HEK293 (cell line): ENCODE data around the gene EPS8.

ENCODE experiments used
- GFI1B ChIP-seq: fragments of 450-650 bp; formaldehyde crosslinking; IDR thresholded peaks from 2 replicates; pipeline ENCODE4 v1.5.1; 2016; ENCODE audit warnings: missing biosample characterization, missing genetic modification characterization
- GLI4 ChIP-seq: fragments of 450-650 bp; formaldehyde crosslinking; IDR thresholded peaks from 2 replicates; pipeline ENCODE4 v1.5.1; 2016; ENCODE audit warnings: missing biosample characterization, missing genetic modification characterization
- KLF8 ChIP-seq: fragments of 450-650 bp; formaldehyde crosslinking; IDR thresholded peaks from 2 replicates; pipeline ENCODE4 v1.5.1; 2016; ENCODE audit warnings: missing biosample characterization, missing genetic modification characterization
- ZBTB7A ChIP-seq: fragments of 450-650 bp; formaldehyde crosslinking; IDR thresholded peaks from 2 replicates; pipeline ENCODE4 v1.5.1; 2016; ENCODE audit warnings: low read depth, missing biosample characterization, missing genetic modification characterization
- ZFP37 ChIP-seq: fragments of 450-650 bp; formaldehyde crosslinking; IDR thresholded peaks from 2 replicates; pipeline ENCODE4 v1.5.1; 2016; ENCODE audit warnings: missing biosample characterization, missing genetic modification characterization
- ZNF10 ChIP-seq: fragments of 450-650 bp; formaldehyde crosslinking; IDR thresholded peaks from 2 replicates; pipeline ENCODE4 v1.5.1; 2017; ENCODE audit warnings: missing biosample characterization, missing genetic modification characterization
- ZNF146 ChIP-seq: fragments of 450-650 bp; formaldehyde crosslinking; IDR thresholded peaks from 2 replicates; pipeline ENCODE4 v1.5.1; 2016; ENCODE audit warnings: missing biosample characterization, missing genetic modification characterization
- ZNF2 ChIP-seq: fragments of 450-650 bp; formaldehyde crosslinking; IDR thresholded peaks from 2 replicates; pipeline ENCODE4 v1.5.1; 2016; ENCODE audit warnings: missing biosample characterization, missing genetic modification characterization
- ZNF280D ChIP-seq: fragments of 450-650 bp; formaldehyde crosslinking; IDR thresholded peaks from 2 replicates; pipeline ENCODE4 v1.5.1; 2016; ENCODE audit warnings: missing biosample characterization, missing genetic modification characterization
- ZNF292 ChIP-seq: fragments of 450-650 bp; formaldehyde crosslinking; IDR thresholded peaks from 2 replicates; pipeline ENCODE4 v1.5.1; 2016; ENCODE audit warnings: low read depth, missing biosample characterization, missing genetic modification characterization, borderline replicate concordance
- ZNF518A ChIP-seq: fragments of 450-650 bp; formaldehyde crosslinking; conservative IDR thresholded peaks from 2 replicates; pipeline ENCODE4 v1.5.1; 2016; ENCODE audit warnings: low read depth, missing biosample characterization, missing genetic modification characterization
- ZNF549 ChIP-seq: fragments of 450-650 bp; IDR thresholded peaks from 2 replicates; pipeline ENCODE4 v1.5.1; 2018; ENCODE audit warnings: missing biosample characterization, missing genetic modification characterization, mild to moderate bottlenecking, inconsistent platforms, moderate library complexity
- ZNF560 ChIP-seq: fragments of 450-650 bp; formaldehyde crosslinking; IDR thresholded peaks from 2 replicates; pipeline ENCODE4 v1.5.1; 2017; ENCODE audit warnings: missing biosample characterization, missing genetic modification characterization, borderline replicate concordance
- TF ChIP-seq, protein P1 (sequence below): fragments of 450-650 bp; formaldehyde crosslinking; IDR thresholded peaks from 2 replicates; pipeline ENCODE4 v1.5.1; 2016; ENCODE audit warnings: missing biosample characterization, missing genetic modification characterization, borderline replicate concordance
- TF ChIP-seq, protein P2 (sequence below): sonication (generic); formaldehyde crosslinking; IDR thresholded peaks from 2 replicates; pipeline ENCODE4 v1.8.1; 2022; ENCODE audit warnings: mild to moderate bottlenecking, moderate library complexity, missing genetic modification reagents

EPS8 gene

GRCh38 chr12:15688202-15688736 lies 100.9 kb downstream of the EPS8 start (continued):
- TF ChIP-seq ZNF292 (tag by site-specific recombination) (no peak), KLF8 (peak; percentile 24; the same call in 1 of the 2 replicates), ZNF518A (tag by site-specific recombination) (0 out of 2 replicates have a peak, but pooled peaks have one; percentile 28), ZFP37 (tag by site-specific recombination) (0 out of 2 replicates have a peak, but pooled peaks have one; percentile 51), GLI4 (tag by site-specific recombination) (no peak), ZNF560 (tag by site-specific recombination) (no peak), ZNF549 (tag by site-specific recombination) (peak; percentile 92), ZNF146 (tag by site-specific recombination) (no peak), ZBTB7A (no peak), GFI1B (tag by site-specific recombination) (no peak), ZNF280D (tag by site-specific recombination) (no peak), ZNF10 (tag by site-specific recombination) (peak; percentile 40; the same call in 1 of the 2 replicates), ZNF2 (tag by site-specific recombination) (no peak; the same call in 1 of the 2 replicates)
- TF ChIP-seq, protein P1, sequence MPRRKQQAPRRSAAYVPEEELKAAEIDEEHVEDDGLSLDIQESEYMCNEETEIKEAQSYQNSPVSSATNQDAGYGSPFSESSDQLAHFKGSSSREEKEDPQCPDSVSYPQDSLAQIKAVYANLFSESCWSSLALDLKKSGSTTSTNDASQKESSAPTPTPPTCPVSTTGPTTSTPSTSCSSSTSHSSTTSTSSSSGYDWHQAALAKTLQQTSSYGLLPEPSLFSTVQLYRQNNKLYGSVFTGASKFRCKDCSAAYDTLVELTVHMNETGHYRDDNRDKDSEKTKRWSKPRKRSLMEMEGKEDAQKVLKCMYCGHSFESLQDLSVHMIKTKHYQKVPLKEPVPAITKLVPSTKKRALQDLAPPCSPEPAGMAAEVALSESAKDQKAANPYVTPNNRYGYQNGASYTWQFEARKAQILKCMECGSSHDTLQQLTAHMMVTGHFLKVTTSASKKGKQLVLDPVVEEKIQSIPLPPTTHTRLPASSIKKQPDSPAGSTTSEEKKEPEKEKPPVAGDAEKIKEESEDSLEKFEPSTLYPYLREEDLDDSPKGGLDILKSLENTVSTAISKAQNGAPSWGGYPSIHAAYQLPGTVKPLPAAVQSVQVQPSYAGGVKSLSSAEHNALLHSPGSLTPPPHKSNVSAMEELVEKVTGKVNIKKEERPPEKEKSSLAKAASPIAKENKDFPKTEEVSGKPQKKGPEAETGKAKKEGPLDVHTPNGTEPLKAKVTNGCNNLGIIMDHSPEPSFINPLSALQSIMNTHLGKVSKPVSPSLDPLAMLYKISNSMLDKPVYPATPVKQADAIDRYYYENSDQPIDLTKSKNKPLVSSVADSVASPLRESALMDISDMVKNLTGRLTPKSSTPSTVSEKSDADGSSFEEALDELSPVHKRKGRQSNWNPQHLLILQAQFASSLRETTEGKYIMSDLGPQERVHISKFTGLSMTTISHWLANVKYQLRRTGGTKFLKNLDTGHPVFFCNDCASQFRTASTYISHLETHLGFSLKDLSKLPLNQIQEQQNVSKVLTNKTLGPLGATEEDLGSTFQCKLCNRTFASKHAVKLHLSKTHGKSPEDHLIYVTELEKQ (tag by site-specific recombination): no peak
- TF ChIP-seq, protein P2, sequence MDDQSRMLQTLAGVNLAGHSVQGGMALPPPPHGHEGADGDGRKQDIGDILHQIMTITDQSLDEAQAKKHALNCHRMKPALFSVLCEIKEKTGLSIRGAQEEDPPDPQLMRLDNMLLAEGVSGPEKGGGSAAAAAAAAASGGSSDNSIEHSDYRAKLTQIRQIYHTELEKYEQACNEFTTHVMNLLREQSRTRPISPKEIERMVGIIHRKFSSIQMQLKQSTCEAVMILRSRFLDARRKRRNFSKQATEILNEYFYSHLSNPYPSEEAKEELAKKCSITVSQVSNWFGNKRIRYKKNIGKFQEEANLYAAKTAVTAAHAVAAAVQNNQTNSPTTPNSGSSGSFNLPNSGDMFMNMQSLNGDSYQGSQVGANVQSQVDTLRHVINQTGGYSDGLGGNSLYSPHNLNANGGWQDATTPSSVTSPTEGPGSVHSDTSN: no peak
- TF ChIP-seq, all 188 proteins: peak for 48
